Karpas-422 (cell line): ENCODE results near the gene TMEM186. TPM values are rescaled to one million over a fixed set of nuclear protein-coding genes. Genes with fewer than 3 reads are reported as not detected.
"Not testable (repeated sequence)": the region's sequence is repeated elsewhere in the genome, so short reads cannot be mapped to it uniquely, and the experiment has no call there.

Experiments
- DNase-seq: peaks from one replicate; pipeline ENCODE4 v3.0.0-alpha.2; 2015
- H2AFZ ChIP-seq: fragments of 200-600 bp; sonication (generic); 2 replicates; pipeline ENCODE4 v1.6.1; 2014; ENCODE audit warnings: antibody characterized with exemption, low read length, mixed read lengths
- H3K27ac ChIP-seq: fragments of 200-600 bp; sonication (generic); 2 replicates; pipeline ENCODE4 v1.5.1; 2014; ENCODE audit warnings: mild to moderate bottlenecking, low read length, moderate library complexity
- H3K27me3 ChIP-seq: fragments of 200-600 bp; sonication (generic); 2 replicates; pipeline ENCODE4 v1.6.1; 2014; ENCODE audit warnings: low read length, mixed read lengths
- H3K36me3 ChIP-seq: fragments of 200-600 bp; sonication (generic); 2 replicates; pipeline ENCODE4 v1.6.1; 2014; ENCODE audit warnings: low read length, mixed read lengths; ENCODE audit not compliant: insufficient read depth
- H3K4me1 ChIP-seq: fragments of 200-600 bp; sonication (generic); 2 replicates; pipeline ENCODE4 v1.6.1; 2014; ENCODE audit warnings: mild to moderate bottlenecking, low read length, mixed read lengths
- H3K4me2 ChIP-seq: fragments of 200-600 bp; sonication (generic); 2 replicates; pipeline ENCODE4 v1.6.1; 2014; ENCODE audit warnings: low read length, low read depth, mild to moderate bottlenecking; ENCODE audit not compliant: poor library complexity, severe bottlenecking
- H3K4me3 ChIP-seq: fragments of 200-600 bp; sonication (generic); 2 replicates; pipeline ENCODE4 v1.5.1; 2014; ENCODE audit warnings: mild to moderate bottlenecking, antibody characterized with exemption, low read length, mixed read lengths
- H3K79me2 ChIP-seq: fragments of 200-600 bp; sonication (generic); 2 replicates; pipeline ENCODE4 v1.6.1; 2014; ENCODE audit warnings: mild to moderate bottlenecking, low read length, mixed read lengths
- H3K9ac ChIP-seq: fragments of 200-600 bp; sonication (generic); 2 replicates; pipeline ENCODE4 v1.6.0; 2014; ENCODE audit warnings: low read length
- H3K9me2 ChIP-seq: fragments of 200-600 bp; sonication (generic), shearing (Covaris generic); replicated peaks from 2 replicates; pipeline ENCODE4 v1.6.0; 2014; ENCODE audit warnings: mild to moderate bottlenecking, low read length, moderate library complexity; ENCODE audit not compliant: insufficient read depth
- H3K9me3 ChIP-seq: fragments of 300-700, 200-600 bp; sonication (generic); 2 replicates; pipeline ENCODE4 v1.6.1; 2014; ENCODE audit warnings: low read length, mixed read lengths
- H4K20me1 ChIP-seq: fragments of 200-600 bp; sonication (generic); 2 replicates; pipeline ENCODE4 v1.6.1; 2014; ENCODE audit warnings: mild to moderate bottlenecking, antibody characterized with exemption, low read length, low read depth; ENCODE audit not compliant: insufficient read depth
- total RNA-seq: library from RNA; depleted of rRNA; stranded (reverse); fragments of >200 nt; shearing (Covaris generic); gene quantifications from 2 replicates; pipeline ENCODE4 v1.2.3, GENCODE V29; 2014; ENCODE audit warnings: low replicate concordance

The TMEM186 gene
- total RNA-seq, 1 experiment from 2014 or later, result 4.9 TPM

DNA sequence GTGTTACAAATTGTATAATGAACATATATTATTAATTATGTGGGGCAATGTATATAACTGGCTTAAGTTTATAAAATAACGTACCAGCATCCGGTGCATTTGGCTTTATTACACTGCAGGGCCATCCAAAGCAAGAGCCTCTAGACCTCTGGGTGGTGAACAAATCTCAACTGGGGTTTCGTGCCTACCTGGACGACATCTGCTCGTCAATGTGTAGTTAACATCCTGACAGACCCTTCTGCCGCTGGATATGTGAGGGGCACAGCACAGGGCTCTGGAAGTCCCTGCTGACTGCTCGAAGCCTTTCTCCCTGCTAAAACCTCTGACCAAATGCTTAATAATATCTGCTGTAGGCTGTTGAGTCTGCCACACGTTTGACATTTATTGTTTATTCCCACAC lies 2.3 kb downstream of the TMEM186 start:
- Histone ChIP-seq H3K36me3 (no peaks in the 10 kb centered on the region), H3K9ac (no peak overlapping the region), H3K9me3 (no peaks in the 10 kb centered on the region), H3K27ac (no peak overlapping the region), H3K4me2 (no peak overlapping the region), H2AFZ (no peak overlapping the region), H4K20me1 (peaks cover 9% of the 10 kb centered on the region), H3K4me3 (no peak overlapping the region), H3K4me1 (peaks cover 24% of the 10 kb centered on the region), H3K9me2 (no peaks in the 10 kb centered on the region), H3K27me3 (no peaks in the 10 kb centered on the region), H3K79me2 (peaks cover 38% of the 10 kb centered on the region)
- DNase-seq, result peak; percentile 58

DNA sequence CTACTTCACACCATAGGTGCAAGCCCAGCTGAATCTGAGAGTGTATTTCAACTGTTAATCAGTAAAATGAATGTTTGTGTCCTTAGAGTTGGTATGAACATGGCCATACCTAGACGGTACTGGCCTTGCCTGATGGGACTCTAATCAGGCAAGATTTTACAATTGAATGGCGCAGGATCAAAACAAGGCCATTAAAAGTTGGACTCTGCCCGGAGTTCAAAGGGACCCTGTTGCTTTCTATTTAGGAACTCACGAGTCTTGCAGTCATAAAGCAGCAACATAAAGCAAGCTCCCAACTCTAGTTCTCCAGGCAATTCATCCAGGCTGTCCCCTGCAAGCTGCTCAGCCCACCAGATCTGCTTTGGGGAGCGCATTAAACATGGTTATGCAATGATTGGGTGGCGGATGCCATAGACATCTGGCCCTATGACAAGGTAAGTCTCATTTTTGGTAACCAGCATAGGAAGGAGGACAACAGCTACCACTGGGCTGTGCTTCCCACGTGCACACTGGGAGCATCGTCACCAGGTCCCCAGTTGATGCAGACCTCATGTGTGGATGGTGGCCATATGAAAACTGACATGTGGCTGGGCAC lies 8.8 kb downstream of the TMEM186 start:
- no peaks in the 10 kb centered on the region for H3K9me2 ChIP-seq
- no peaks in the 10 kb centered on the region for H3K9me3 ChIP-seq
- no peaks in the 10 kb centered on the region for H3K27me3 ChIP-seq
- H4K20me1 ChIP-seq, result no peaks in the 10 kb centered on the region
- H3K27ac ChIP-seq, result no peak overlapping the region
- H2AFZ ChIP-seq, result no peak overlapping the region
- H3K4me3 ChIP-seq, result no peak overlapping the region
- DNase-seq, result no peak
- H3K9ac ChIP-seq, result no peak overlapping the region
- H3K4me2 ChIP-seq, result no peak overlapping the region
- H3K36me3 ChIP-seq, result no peaks in the 10 kb centered on the region
- H3K4me1 ChIP-seq, result no peaks in the 10 kb centered on the region
- no peaks in the 10 kb centered on the region for H3K79me2 ChIP-seq

DNA sequence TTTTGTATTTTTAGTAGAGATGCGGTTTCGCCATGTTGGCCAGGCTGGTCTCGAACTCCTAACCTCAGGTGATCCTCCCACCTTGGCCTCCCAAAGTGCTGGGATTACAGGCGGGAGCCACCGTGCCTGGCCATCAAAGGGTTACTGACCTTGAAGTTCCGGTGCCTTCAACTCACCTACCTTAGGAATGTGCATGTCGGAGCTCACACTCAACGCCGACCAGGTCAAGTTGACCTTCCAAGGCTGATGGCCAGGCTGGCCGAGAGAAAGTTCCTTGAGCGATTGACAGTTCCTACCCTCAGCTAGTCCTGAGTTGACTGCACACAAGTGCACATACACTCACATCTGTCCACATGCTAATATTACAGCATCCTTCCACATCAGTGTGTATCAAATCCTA lies 11.1 kb downstream of the TMEM186 start:
- DNase-seq, H3K4me3 ChIP-seq, H3K27ac ChIP-seq, H2AFZ ChIP-seq, H3K79me2 ChIP-seq, H4K20me1 ChIP-seq, H3K4me1 ChIP-seq, H3K27me3 ChIP-seq, H3K9me3 ChIP-seq, H3K9ac ChIP-seq, H3K4me2 ChIP-seq, H3K9me2 ChIP-seq, H3K36me3 ChIP-seq: not testable (repeated sequence)

DNA sequence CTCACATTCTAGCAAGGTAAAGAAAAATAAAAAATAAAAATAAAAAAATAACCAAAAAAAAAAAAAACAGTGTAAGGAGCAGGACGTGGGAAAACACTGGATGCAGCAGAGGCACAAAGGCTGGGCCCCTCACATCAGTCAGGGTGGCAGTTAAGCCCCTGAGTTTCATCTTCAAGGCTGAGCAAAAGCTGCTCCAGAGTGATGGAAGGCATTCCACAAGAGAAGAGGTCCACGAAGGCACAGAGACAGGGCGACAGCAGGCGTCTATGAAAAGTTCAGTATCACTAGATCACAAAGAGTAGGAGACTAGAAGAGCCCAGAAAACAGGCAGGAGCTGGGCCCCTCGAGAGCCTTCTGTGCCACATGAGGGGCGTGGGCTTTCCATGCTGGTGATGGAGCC lies 12.0 kb downstream of the TMEM186 start:
- Histone ChIP-seq H3K4me1 (no peaks in the 10 kb centered on the region), H3K36me3 (no peaks in the 10 kb centered on the region), H3K4me3 (no peak overlapping the region), H3K9me2 (no peaks in the 10 kb centered on the region), H3K79me2 (no peaks in the 10 kb centered on the region), H3K27me3 (no peaks in the 10 kb centered on the region; the same call in 1 of the 2 replicates), H3K4me2 (no peak overlapping the region), H3K9ac (no peak overlapping the region), H3K27ac (no peak overlapping the region), H4K20me1 (no peaks in the 10 kb centered on the region), H2AFZ (no peak overlapping the region), H3K9me3 (no peaks in the 10 kb centered on the region)
- no peak for DNase-seq

DNA sequence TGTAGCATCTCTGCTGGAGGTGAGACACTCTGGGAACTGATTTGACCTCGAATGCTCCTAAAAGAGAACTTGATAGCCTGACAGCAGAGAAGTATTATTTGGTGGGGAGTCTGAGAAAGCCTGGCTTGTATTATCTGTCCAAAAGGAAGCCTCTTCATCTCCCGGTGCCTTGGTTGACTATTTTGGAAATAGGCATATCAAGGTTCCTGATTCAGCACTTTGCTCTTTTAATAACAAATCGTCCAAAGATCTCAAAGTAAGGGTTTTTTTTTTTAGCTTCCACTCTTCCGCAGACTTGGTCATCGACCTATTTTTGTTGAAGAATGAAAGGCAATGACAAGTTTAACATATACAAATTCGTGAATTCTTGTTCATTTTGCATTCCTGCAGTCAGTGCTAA lies 14.8 kb downstream of the TMEM186 start:
- Histone ChIP-seq H3K9me3 (no peaks in the 10 kb centered on the region), H3K79me2 (no peaks in the 10 kb centered on the region), H3K9me2 (no peaks in the 10 kb centered on the region), H4K20me1 (no peaks in the 10 kb centered on the region), H3K36me3 (no peaks in the 10 kb centered on the region), H3K4me3 (no peak overlapping the region), H3K27me3 (no peaks in the 10 kb centered on the region; the same call in 1 of the 2 replicates), H3K4me2 (no peak overlapping the region), H3K27ac (no peak overlapping the region), H3K9ac (no peak overlapping the region), H2AFZ (no peak overlapping the region), H3K4me1 (no peaks in the 10 kb centered on the region)
- DNase-seq, result peak; percentile 14

DNA sequence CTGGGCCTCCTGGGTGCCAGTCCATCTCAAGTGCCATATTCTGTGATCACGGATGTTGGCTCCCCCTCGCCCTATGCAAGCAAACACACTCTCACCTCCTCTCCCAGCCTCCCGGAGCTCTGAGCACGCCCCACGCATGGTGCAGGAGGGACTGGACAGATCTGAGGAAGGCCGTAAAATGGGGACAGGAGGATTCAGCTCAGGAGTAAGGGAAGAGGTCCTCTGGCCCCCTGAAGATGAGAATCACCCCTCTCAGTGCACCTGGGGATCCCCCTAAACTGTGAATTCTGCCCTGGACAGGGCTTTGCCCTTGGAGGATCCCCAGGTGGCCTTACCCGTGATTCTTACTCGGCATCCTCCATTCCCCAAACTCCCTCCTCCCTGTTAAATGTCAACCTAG lies 15.6 kb downstream of the TMEM186 start:
- Histone ChIP-seq H3K9me2 (no peaks in the 10 kb centered on the region), H3K4me1 (no peaks in the 10 kb centered on the region), H3K4me3 (no peak overlapping the region), H3K27ac (no peak overlapping the region), H2AFZ (no peak overlapping the region), H4K20me1 (no peaks in the 10 kb centered on the region), H3K4me2 (no peak overlapping the region), H3K9ac (no peak overlapping the region), H3K27me3 (no peaks in the 10 kb centered on the region; the same call in 1 of the 2 replicates), H3K9me3 (no peaks in the 10 kb centered on the region), H3K79me2 (no peaks in the 10 kb centered on the region), H3K36me3 (no peaks in the 10 kb centered on the region)
- no peak for DNase-seq

DNA sequence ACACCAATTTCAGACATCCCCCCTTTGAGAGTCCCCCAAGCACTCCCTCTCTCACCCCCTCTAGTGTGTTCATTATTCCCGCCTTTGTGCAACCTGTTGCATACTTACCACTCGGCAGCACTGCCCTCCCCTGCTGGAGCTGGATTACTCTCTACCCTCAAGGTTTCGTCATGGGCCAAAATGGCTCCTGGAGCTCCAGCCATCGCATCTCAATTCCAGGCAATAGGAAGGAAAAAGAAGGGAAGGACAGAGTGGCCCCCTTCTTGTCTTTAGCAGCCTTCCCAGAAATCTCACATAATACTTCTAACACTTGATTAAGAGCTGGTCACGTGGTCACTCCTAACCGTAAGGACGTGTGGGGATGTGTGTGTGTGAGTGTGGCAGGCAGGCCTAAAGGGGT lies 20.2 kb downstream of the TMEM186 start:
- Histone ChIP-seq H3K9me2 (no peaks in the 10 kb centered on the region), H2AFZ (no peak overlapping the region), H3K4me1 (no peaks in the 10 kb centered on the region), H4K20me1 (no peaks in the 10 kb centered on the region), H3K9ac (no peak overlapping the region), H3K9me3 (no peaks in the 10 kb centered on the region), H3K79me2 (no peaks in the 10 kb centered on the region), H3K4me3 (no peak overlapping the region), H3K36me3 (no peaks in the 10 kb centered on the region), H3K4me2 (no peak overlapping the region), H3K27ac (no peak overlapping the region), H3K27me3 (no peaks in the 10 kb centered on the region; the same call in 1 of the 2 replicates)
- DNase-seq, result no peak

DNA sequence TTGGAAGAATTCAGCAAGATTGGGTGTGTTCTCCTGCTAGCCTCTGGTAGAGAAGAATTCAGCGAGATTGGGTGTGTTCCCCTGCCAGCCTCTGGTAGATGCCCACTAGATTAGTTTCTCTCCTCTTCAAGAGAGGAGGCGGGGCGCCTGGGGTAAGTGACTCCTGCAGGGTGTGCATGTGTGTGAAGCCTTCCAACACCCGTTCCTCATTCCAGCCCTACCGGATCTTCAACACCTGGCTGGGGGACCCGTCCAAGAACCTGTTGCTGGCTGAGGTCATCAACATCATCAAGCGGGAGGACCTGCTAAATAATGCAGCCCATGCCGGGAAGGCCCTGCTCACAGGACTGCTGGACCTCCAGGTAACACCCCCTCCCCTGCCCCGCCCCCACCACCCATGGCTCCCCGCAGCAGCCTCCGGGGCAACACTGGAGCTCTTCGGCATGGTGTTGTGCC lies 21.3 kb downstream of the TMEM186 start:
- H3K79me2 ChIP-seq, result no peaks in the 10 kb centered on the region
- DNase-seq, result peak; percentile 33
- no peak overlapping the region for H3K4me2 ChIP-seq
- H3K9ac ChIP-seq, result no peak overlapping the region
- H3K9me3 ChIP-seq, result no peaks in the 10 kb centered on the region
- no peak overlapping the region for H2AFZ ChIP-seq
- no peak overlapping the region for H3K27ac ChIP-seq
- H3K36me3 ChIP-seq, result no peaks in the 10 kb centered on the region
- no peaks in the 10 kb centered on the region for H3K27me3 ChIP-seq
- no peaks in the 10 kb centered on the region for H3K9me2 ChIP-seq
- H4K20me1 ChIP-seq, result no peaks in the 10 kb centered on the region
- no peak overlapping the region for H3K4me3 ChIP-seq
- no peaks in the 10 kb centered on the region for H3K4me1 ChIP-seq
